ENCODE results near the gene PTPN12. TPM values are rescaled to one million over a fixed set of nuclear protein-coding genes. Genes with fewer than 3 reads are reported as not detected.
"Not testable (repeated sequence)": the region's sequence is repeated elsewhere in the genome, so short reads cannot be mapped to it uniquely, and the experiment has no call there.

The PTPN12 gene
- polyA plus RNA-seq, 6 donors from 2014 or later: 1.2 to 5.6 (median 3.0) TPM

DNA sequence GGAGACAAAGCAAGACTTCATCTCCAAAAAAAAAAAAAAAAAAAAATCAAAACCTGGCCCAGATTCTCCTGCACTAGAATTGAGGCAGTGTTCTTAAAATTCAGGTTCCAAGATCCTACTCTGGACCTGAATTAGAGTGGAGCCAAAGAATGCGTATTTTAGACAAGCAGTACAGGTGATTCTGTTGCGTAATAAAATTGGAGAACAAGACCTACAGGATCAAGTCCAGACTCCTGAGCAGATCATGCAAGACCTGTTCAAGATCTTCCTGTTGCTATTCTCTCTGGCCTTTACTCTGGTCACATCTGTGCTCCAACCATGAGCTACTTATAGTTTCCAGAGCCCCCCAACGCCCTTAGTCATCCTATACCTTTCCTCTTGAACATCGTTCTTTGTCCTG is 107.7 kb downstream of the PTPN12 start:
- ATAC-seq (ENCODE audit: low read depth in 2 of 2): no peak
- Mint-ChIP-seq H3K36me3 (peaks cover 0 to under 1% of the 10 kb centered on the region in 2 donors), H3K4me3 (no peak overlapping the region), H3K27ac (peak overlapping the region in 1 of 6 donors; percentile 5), H3K4me1 (peaks cover 0 to 2% (median 0%) of the 10 kb centered on the region in 3 donors), H3K9me3 (no peaks in the 10 kb centered on the region), H3K27me3 (no peaks in the 10 kb centered on the region)
- DNase-seq: no peak

- no peak overlapping the region for H3K4me3 Mint-ChIP-seq
- peaks cover 0 to 2% (median 0%) of the 10 kb centered on the region in 3 donors for H3K4me1 Mint-ChIP-seq
- ATAC-seq (ENCODE audit: low read depth in 2 of 2) (no peak), DNase-seq (no peak)
- no peaks in the 10 kb centered on the region for H3K36me3 Mint-ChIP-seq
- H3K27ac Mint-ChIP-seq: peak overlapping the region in 1 of 6 donors; percentile 28
- no peaks in the 10 kb centered on the region for H3K9me3 Mint-ChIP-seq
- H3K27me3 Mint-ChIP-seq: no peaks in the 10 kb centered on the region
Measured at GRCh38 chr7:77648742-77649338, 111.7 kb downstream of the PTPN12 start.

DNA sequence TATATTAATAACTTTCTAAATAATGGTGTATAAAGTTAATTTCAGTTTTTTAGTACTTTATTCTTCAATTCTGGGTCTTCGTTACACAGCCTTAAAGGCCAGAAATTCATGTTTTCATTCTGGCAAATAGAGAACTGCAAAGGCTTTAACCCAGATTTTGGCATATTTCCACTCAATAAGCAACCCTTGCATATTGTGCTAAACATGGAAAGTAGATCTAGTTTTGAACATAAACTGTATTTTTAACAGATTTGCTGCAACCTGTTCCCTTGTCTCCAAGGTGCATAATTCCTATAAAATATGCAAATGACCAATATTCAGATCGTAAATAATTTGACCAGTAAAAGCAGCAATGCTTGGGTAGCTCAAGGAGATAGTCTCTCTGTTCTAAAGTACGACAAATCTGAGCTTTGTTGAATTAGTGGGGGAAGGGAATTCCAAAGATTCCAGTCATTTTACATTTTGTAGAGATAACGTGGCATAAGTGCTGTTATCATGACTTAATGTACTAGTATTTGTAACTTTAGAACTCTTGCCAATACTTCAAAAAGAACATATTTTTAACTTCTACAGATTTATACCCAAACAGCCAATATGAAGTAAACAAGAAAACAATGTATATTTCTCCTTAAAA is 112.7 kb downstream of the PTPN12 start:
- H3K27ac Mint-ChIP-seq: no peak overlapping the region
- ATAC-seq (ENCODE audit: low read depth in 2 of 2) (no peak), DNase-seq (no peak)
- H3K36me3 Mint-ChIP-seq: no peaks in the 10 kb centered on the region
- no peaks in the 10 kb centered on the region for H3K27me3 Mint-ChIP-seq
- no peaks in the 10 kb centered on the region for H3K9me3 Mint-ChIP-seq
- no peak overlapping the region for H3K4me3 Mint-ChIP-seq
- H3K4me1 Mint-ChIP-seq: peaks cover 0 to 2% (median 0%) of the 10 kb centered on the region in 3 donors

DNA sequence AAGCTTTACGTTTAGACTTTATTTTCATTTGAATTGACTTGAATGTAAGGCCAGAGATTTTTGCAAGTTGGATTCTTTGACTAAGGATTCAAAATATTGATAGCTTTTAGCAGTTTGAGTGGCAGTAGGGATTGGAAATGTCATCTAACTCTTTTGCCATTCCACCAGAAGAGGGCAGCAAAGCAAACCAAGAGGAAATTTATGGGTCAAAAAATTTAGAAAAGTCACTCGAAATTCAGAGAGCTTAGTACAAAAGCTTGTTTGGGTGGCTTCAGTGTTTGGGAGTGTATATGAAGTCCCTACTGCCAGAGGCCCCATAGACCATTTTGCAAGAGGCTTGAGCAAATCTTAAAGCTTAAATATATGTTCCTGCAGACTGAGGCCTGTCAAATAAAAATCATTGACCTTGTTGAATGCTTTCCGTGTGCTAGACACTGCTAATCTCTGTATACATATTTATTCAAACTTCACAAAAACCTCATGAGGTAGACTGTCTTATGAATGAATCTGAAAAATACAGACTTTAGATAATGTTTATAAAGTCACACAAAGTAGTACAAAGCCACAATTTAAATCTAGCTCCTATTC is 114.6 kb downstream of the PTPN12 start:
- Mint-ChIP-seq H3K4me3 (no peak overlapping the region), H3K27me3 (no peaks in the 10 kb centered on the region), H3K27ac (no peak overlapping the region), H3K9me3 (no peaks in the 10 kb centered on the region), H3K4me1 (no peaks in the 10 kb centered on the region), H3K36me3 (no peaks in the 10 kb centered on the region)
- ATAC-seq (ENCODE audit: low read depth in 2 of 2) (no peak), DNase-seq (peak; percentile 30)

DNA sequence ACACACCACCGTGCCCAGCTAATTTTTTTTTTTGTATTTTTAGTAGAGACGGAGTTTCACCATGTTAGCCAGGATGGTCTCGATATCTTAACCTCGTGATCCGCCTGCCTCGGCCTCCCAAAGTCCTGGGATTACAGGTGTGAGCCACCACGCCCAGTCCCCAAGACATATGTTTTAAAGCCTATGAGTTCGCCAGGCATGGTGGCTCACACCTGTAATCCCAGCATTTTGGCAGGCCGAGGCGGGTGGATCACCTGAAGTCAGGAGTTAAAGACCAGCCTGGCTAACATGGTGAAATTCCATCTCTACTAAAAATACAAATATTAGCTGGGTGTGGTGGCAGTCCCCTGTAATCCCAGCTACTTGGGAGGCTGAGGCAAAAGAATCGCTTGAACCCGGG is 115.7 kb downstream of the PTPN12 start:
- not testable (repeated sequence) for DNase-seq; ATAC-seq (ENCODE audit: low read depth in 2 of 2); H3K4me1 Mint-ChIP-seq; H3K27ac Mint-ChIP-seq; H3K9me3 Mint-ChIP-seq; H3K27me3 Mint-ChIP-seq; H3K4me3 Mint-ChIP-seq; H3K36me3 Mint-ChIP-seq

GRCh38 chr7:77653572-77653971 is 116.5 kb downstream of the PTPN12 start:
- no peak for DNase-seq
- Mint-ChIP-seq H3K9me3 (no peaks in the 10 kb centered on the region), H3K4me3 (no peak overlapping the region), H3K36me3 (no peaks in the 10 kb centered on the region), H3K27me3 (no peaks in the 10 kb centered on the region), H3K4me1 (no peaks in the 10 kb centered on the region), H3K27ac (no peak overlapping the region)
- ATAC-seq (ENCODE audit: low read depth in 2 of 2): no peak

DNA sequence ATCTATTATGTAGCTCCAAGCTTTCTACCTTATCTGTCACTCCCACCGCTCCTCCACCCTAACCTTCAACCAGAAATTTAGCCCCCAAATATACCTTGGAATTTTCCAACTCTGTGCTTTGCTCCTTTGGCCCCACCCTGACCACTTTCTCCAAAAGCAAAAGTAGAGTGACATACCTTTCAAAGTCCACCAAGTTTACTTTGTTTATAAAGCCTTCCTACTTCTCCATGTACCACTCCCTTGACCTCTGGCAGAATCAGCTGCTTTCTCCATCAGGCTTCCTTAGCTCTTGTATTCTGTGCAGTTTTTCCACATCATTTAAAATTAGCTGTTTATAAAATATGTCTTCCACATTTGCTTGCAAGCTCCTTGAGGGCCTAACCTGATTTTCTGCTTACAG is 118.3 kb downstream of the PTPN12 start:
- no peaks in the 10 kb centered on the region for H3K36me3 Mint-ChIP-seq
- no peaks in the 10 kb centered on the region for H3K9me3 Mint-ChIP-seq
- ATAC-seq (ENCODE audit: low read depth in 2 of 2) (no peak), DNase-seq (no peak)
- H3K4me3 Mint-ChIP-seq: no peak overlapping the region
- H3K4me1 Mint-ChIP-seq: no peaks in the 10 kb centered on the region
- H3K27ac Mint-ChIP-seq: peak overlapping the region in 2 of 6 donors; percentile 12 to 53
- H3K27me3 Mint-ChIP-seq: no peaks in the 10 kb centered on the region

- H3K4me3 Mint-ChIP-seq: no peak overlapping the region
- no peaks in the 10 kb centered on the region for H3K4me1 Mint-ChIP-seq
- no peaks in the 10 kb centered on the region for H3K27me3 Mint-ChIP-seq
- peak overlapping the region in 2 of 6 donors; percentile 12 to 53 for H3K27ac Mint-ChIP-seq
- no peaks in the 10 kb centered on the region for H3K9me3 Mint-ChIP-seq
- no peak for ATAC-seq (ENCODE audit: low read depth in 2 of 2)
- no peaks in the 10 kb centered on the region for H3K36me3 Mint-ChIP-seq
- no peak for DNase-seq
Measured at GRCh38 chr7:77655836-77656455, 118.9 kb downstream of the PTPN12 start.

GRCh38 chr7:77657427-77658224 is 120.5 kb downstream of the PTPN12 start:
- H3K4me1 Mint-ChIP-seq: no peaks in the 10 kb centered on the region
- H3K9me3 Mint-ChIP-seq: no peaks in the 10 kb centered on the region
- no peaks in the 10 kb centered on the region for H3K27me3 Mint-ChIP-seq
- no peak overlapping the region for H3K27ac Mint-ChIP-seq
- DNase-seq: peak; percentile 19
- H3K36me3 Mint-ChIP-seq: no peaks in the 10 kb centered on the region
- peak in 1 of 2 donors; percentile 45 for ATAC-seq (ENCODE audit: low read depth in 2 of 2)
- H3K4me3 Mint-ChIP-seq: no peak overlapping the region

GRCh38 chr7:77658928-77659327 is 121.8 kb downstream of the PTPN12 start:
- Mint-ChIP-seq H3K9me3 (no peaks in the 10 kb centered on the region), H3K27ac (no peak overlapping the region), H3K4me3 (no peak overlapping the region), H3K4me1 (no peaks in the 10 kb centered on the region), H3K27me3 (no peaks in the 10 kb centered on the region), H3K36me3 (no peaks in the 10 kb centered on the region)
- ATAC-seq (ENCODE audit: low read depth in 2 of 2) (no peak), DNase-seq (no peak)

GRCh38 chr7:77661816-77662215 is 124.7 kb downstream of the PTPN12 start:
- no peak for ATAC-seq (ENCODE audit: low read depth in 2 of 2)
- Mint-ChIP-seq H3K9me3 (no peaks in the 10 kb centered on the region), H3K27me3 (no peaks in the 10 kb centered on the region), H3K4me1 (no peaks in the 10 kb centered on the region), H3K4me3 (no peak overlapping the region), H3K36me3 (no peaks in the 10 kb centered on the region), H3K27ac (no peak overlapping the region)
- no peak for DNase-seq

GRCh38 chr7:77662869-77663268 is 125.8 kb downstream of the PTPN12 start:
- DNase-seq (no peak), ATAC-seq (ENCODE audit: low read depth in 2 of 2) (no peak)
- H3K4me1 Mint-ChIP-seq: no peaks in the 10 kb centered on the region
- no peak overlapping the region for H3K4me3 Mint-ChIP-seq
- H3K27ac Mint-ChIP-seq: peak overlapping the region in 1 of 6 donors; percentile 38
- H3K27me3 Mint-ChIP-seq: no peaks in the 10 kb centered on the region
- H3K9me3 Mint-ChIP-seq: no peaks in the 10 kb centered on the region
- H3K36me3 Mint-ChIP-seq: no peaks in the 10 kb centered on the region

DNA sequence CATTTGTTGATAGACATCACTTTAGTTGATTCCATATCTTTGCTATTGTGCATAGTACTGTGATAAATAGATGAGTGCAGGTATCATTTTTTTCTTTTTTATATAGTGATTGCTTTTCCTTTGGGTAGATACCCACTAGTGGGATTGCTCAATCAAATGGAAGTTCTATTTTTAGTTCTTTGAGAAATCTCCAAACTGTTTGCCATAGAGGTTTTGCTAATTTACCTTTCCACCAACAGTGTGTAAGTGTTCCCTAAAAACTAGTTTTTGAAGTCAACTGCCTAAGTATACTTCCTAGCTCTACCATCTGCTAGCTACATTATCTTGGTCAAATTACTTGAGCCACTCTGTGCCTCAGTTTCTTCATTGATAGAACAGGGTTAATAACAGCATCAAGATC is 127.6 kb downstream of the PTPN12 start:
- no peaks in the 10 kb centered on the region for H3K36me3 Mint-ChIP-seq
- H3K27ac Mint-ChIP-seq: no peak overlapping the region
- H3K4me3 Mint-ChIP-seq: no peak overlapping the region
- no peak for DNase-seq
- H3K4me1 Mint-ChIP-seq: no peaks in the 10 kb centered on the region
- H3K27me3 Mint-ChIP-seq: no peaks in the 10 kb centered on the region
- H3K9me3 Mint-ChIP-seq: no peaks in the 10 kb centered on the region
- no peak for ATAC-seq (ENCODE audit: low read depth in 2 of 2)

All from naive B cell (primary cell).